ENCODE measurements around the gene NT5DC1.
"Not testable (repeated sequence)": the region's sequence is repeated elsewhere in the genome, so short reads cannot be mapped to it uniquely, and the experiment has no call there.

NT5DC1 gene

GRCh38 chr6:116087437-116088027 is 13.1 kb upstream of the NT5DC1 start:
- DNase-seq, result no peak

GRCh38 chr6:116088946-116089345 is 11.7 kb upstream of the NT5DC1 start:
- no peak for DNase-seq

GRCh38 chr6:116090251-116090650 is 10.4 kb upstream of the NT5DC1 start:
- no peak for DNase-seq

GRCh38 chr6:116094041-116094440 is 6.6 kb upstream of the NT5DC1 start:
- no peak for DNase-seq

GRCh38 chr6:116096048-116096759 is 4.4 kb upstream of the NT5DC1 start:
- not testable (repeated sequence) for DNase-seq

- DNase-seq, result no peak
Observed at GRCh38 chr6:116096979-116097816, 3.5 kb upstream of the NT5DC1 start.

GRCh38 chr6:116099036-116099435 is 1.6 kb upstream of the NT5DC1 start:
- no peak for DNase-seq

- DNase-seq, result no peak
Observed at GRCh38 chr6:116101302-116101718, 657 bp downstream of the NT5DC1 start.

- DNase-seq, result no peak
Observed at GRCh38 chr6:116101790-116102189, 1.1 kb downstream of the NT5DC1 start.

GRCh38 chr6:116102873-116103272 is 2.2 kb downstream of the NT5DC1 start:
- DNase-seq, result no peak

- no peak for DNase-seq
Observed at GRCh38 chr6:116104636-116105035, 4.0 kb downstream of the NT5DC1 start.

GRCh38 chr6:116105247-116105646 is 4.6 kb downstream of the NT5DC1 start:
- DNase-seq, result no peak

GRCh38 chr6:116106146-116106545 is 5.5 kb downstream of the NT5DC1 start:
- no peak for DNase-seq

GRCh38 chr6:116108836-116109235 is 8.2 kb downstream of the NT5DC1 start:
- no peak for DNase-seq

GRCh38 chr6:116111552-116112528 is 11.2 kb downstream of the NT5DC1 start:
- no peak for DNase-seq

- DNase-seq, result no peak
Observed at GRCh38 chr6:116113386-116113785, 12.7 kb downstream of the NT5DC1 start.

- DNase-seq, result no peak
Observed at GRCh38 chr6:116115781-116116180, 15.1 kb downstream of the NT5DC1 start.

GRCh38 chr6:116118608-116119007 is 18.0 kb downstream of the NT5DC1 start:
- no peak for DNase-seq

GRCh38 chr6:116120430-116120829 is 19.8 kb downstream of the NT5DC1 start:
- no peak for DNase-seq

- DNase-seq, result no peak
Observed at GRCh38 chr6:116126032-116126431, 25.4 kb downstream of the NT5DC1 start, which contains the start of gene COL10A1. Gene COL10A1, minus strand, starts transcription at chr6:116126132. Its CDS starts 640 bp downstream, at chr6:116125492.

GRCh38 chr6:116127771-116128493 is 27.3 kb downstream of the NT5DC1 start:
- no peak for DNase-seq

Measured in right kidney (tissue), 1 donor.